OCI-M1 (cell line): Measurements from ENCODE around the gene KDM2A.

Source experiments
- DNase-seq: peaks from one replicate; lab custom pipeline; 2025; lab: John Stamatoyannopoulos, UW

KDM2A gene

GRCh38 chr11:67118801-67119584 is at the start of gene KDM2A:
TSS of gene KDM2A (plus strand) at chr11:67119263. CDS start at chr11:67121317, 2,054 bp downstream.
- DNase-seq = peak; percentile 98

DNA sequence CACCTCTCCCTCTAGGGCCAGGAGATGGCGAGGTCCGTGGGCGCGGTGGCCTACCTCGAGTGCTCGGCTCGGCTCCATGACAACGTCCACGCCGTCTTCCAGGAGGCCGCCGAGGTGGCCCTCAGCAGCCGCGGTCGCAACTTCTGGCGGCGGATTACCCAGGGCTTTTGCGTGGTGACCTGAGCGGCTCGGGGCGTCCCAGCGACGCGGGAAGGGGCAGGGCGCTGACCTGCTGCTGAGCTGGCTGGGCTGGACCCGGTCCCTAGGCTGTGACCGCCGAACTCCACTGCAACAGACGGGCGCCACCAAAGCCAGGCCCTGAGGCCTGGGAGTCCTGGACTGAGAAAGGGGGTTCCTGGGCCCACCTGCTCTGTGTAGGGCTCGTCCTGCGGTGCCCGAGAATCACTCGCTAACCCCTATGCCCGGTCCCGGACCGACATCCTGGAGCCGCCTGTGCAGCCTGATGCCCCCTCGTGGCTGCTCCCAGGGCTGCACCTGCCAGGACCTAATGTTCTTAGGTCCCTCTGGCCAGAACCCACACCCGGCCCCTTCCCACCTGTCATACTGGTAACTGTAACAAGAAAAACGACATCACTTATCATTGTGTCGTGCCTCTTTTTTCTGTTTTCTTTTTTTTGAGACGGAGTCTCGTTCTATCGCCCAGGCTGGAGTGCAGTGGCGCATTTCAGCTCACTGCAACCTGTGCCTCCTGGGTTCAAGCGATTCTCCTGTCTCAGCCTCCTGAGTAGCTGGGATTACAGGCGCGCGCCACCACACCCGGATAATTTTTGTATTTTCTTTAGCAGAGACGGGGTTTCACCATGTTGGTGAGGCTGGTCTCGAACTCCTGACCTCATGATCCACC is 47.4 kb upstream of the KDM2A start:
- DNase-seq = peak; percentile 79

- DNase-seq = no peak
These were observed 46.8 kb upstream of the KDM2A start for GRCh38 chr11:67072295-67072694.

DNA sequence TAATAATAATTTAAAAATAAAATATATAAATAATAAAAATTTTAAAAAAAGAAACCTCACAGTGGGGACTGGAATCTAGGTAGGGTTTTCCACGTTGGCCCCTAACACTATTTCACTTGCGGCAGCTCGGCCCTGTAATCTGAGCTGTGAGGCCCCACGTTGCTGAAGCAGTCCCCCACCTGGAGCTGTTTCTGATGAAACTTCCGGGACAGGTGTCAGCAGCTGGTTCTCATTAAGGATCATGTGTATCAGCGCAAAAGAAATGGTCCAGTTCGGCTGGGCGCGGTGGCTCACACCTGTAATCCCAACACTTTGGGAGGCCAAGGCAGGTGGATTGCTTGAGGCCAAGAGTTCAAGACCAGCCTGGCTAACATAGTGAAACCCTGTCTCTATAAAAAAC is 45.2 kb upstream of the KDM2A start:
- no peak for DNase-seq

- no peak for DNase-seq
These were observed 42.9 kb upstream of the KDM2A start for GRCh38 chr11:67076202-67076601.

DNA sequence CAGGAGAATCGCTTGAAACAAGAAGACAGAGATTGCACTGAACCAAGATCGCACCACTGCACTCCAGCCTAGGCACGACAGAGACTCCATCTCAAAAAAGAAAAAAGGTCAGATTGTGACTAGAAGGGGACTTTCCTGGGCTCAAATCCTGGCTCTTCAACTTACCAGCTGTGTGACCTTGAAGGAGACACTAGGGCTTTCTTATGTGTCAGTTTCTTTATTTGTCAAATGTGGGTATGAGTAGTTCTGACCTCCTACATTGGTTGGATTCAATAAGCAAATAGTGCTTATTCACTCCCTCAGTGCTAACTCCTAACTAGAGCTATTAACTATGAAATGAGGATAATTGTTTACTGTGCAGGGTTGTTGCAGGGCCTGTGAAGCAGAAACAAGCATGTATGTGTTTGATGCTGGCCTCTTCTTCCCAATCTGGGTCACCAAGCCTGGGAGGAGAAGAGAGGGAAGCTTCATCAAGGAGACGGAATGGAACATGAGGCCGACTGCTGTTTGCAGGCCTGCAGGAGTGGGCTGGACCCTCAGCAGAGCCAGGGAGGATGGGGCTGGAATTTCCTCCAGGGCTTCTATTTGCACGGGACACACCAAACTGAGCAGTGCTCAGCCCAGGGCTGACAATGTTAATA is 39.9 kb upstream of the KDM2A start:
- no peak for DNase-seq

GRCh38 chr11:67082071-67082791 is 36.8 kb upstream of the KDM2A start:
- peak; percentile 63 for DNase-seq

DNA sequence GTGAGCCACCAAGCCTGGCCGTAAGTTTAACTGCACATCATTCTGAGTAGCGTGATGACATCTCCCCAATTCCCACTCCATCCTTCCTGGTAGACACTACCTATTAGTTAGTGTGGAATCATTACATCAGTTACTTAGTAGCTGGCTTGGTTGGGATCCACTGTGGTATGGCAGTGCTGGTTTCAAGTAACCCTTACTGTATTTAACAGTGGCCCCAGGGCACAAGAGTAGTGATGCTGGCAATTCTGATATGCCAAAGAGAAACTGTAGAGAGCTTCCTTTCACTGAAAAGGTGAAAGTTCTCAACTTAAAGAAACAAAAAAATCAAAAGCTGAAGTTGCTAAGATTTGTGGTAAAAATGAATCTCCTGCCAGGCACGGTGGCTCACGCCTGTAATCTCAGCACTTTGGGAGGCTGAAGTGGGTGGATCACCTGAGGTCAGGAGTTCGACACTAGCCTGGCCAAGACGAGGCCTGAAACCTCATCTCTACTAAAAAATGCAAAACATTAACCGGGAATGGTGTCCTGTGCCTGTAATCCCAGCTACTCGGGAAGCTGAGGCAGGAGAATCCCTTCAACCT is 35.2 kb upstream of the KDM2A start:
- DNase-seq = no peak

DNA sequence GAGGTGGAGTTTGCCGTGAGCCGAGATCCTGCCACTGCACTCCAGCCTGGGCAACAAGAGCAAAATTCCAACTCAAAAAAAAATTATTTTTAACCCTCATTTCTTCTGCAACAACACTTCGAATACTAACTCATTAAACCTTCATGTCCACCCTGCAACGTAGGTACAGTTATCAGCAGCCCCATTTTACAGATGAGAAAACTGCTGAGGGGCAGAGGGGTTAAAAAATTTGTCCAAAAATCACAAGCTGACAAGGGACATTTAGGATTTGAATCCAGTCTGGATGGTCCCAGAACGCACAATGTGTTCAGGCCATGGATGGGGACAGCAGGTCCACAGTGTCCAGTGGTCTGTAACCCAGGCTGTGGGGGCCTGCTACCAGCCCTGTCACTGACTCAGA is 33.4 kb upstream of the KDM2A start:
- DNase-seq = no peak

GRCh38 chr11:67090717-67091116 is 28.3 kb upstream of the KDM2A start:
- DNase-seq = no peak

- no peak for DNase-seq
These were observed 23.9 kb upstream of the KDM2A start for GRCh38 chr11:67095214-67095507.

- no peak for DNase-seq
These were observed 20.1 kb upstream of the KDM2A start for GRCh38 chr11:67098799-67099429.

GRCh38 chr11:67099831-67100324 is 19.2 kb upstream of the KDM2A start:
- no peak for DNase-seq

DNA sequence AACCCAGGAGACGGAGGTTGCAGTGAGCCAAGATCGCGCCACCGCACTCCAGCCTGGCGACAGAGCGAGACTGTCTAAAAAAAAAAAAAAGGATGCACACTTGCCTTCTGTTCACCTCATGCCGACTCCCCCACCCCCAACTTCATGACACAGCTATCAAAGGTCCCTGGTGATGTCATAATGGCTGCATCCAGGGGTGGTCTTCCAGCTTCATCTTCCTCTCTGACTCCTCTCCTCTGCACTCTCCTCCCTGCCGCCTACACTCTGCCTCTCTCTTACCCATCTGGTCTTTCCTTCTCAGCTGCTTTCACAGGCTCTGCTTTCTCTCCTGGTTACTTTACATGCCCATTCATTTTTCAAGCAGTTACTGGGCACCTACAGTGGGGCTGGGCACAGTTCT is 16.4 kb upstream of the KDM2A start:
- no peak for DNase-seq

DNA sequence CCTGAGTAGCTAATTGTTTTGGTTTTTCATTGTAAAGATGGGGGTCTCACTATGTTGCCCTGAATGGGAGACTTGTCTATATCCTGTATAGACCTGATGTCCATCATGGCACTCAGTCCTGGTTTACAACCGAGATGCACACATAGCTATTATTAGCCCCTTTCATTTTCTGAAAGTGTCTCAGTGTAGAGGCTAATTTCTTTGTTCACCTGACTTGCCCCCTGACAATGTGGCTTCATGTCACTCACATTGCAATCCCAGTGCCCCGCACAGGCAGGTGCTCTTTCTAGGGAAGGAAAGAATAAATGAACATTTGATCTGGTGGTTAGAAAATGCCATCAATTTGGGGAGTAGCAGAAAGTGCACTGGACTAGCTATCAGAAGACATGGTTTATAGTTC is 13.1 kb upstream of the KDM2A start:
- DNase-seq = no peak

- no peak for DNase-seq
These were observed 7.8 kb upstream of the KDM2A start for GRCh38 chr11:67111261-67111660.

GRCh38 chr11:67113231-67113721 is 5.8 kb upstream of the KDM2A start:
- DNase-seq = peak; percentile 25

DNA sequence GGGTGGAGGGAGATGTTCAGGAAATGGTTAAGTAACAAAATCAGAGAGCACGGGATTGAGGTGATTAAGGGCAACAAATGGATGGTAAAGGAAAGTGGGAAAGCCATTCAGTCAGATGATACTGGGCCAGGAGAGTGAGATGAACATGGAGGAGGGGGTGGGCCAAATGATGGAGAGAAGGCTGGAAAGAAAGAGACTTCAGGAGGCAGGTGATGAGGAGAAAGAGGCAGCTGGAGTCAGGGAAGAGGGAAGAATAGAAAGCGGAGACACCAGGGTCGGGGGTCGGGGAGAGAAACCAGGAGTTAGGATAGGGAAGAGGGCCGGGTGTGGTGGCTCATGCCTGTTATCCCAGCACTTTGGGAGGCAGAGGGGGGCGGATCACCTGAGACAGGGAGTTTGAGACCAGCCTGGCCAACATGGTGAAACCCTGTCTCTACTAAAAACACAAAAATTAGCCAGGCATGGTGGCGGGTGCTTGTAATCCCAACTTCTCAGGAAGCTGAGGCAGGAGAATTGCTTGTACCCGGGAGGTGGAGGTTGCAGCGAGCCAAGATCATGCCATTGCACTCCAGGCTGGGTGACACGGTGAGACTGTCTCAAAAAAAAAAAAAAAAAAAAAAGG is 4.7 kb upstream of the KDM2A start:
- no peak for DNase-seq

DNA sequence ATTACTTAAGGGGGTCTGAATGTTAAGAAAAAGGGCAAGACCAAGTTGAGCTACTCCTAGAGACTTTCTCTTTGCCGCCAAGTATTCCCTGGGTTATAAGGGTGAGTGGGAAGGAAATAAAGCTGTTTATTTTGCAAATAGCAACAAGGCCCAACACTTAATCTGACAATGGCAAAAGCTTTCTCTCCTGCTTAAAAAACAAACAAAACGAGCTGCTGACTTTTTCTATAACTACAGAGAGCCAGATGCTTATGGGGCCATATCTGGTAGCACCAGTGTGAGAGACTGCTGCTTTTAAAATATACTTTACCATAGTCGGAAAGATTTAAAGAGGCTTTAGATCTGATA is 2.3 kb upstream of the KDM2A start:
- no peak for DNase-seq

- DNase-seq = no peak
These were observed 1.9 kb upstream of the KDM2A start for GRCh38 chr11:67117176-67117575.
